NCI-H146 (cell line): ENCODE data around the gene SULT2B1.
A peak's percentile ranks its signal among the peaks of the same experiment; 100 is the strongest.
"Not testable (repeated sequence)": the region's sequence is repeated elsewhere in the genome, so short reads cannot be mapped to it uniquely, and the experiment has no call there.

Source experiments
- DNase-seq: peaks from one replicate; lab custom pipeline; 2025; lab: John Stamatoyannopoulos, UW

The SULT2B1 gene

GRCh38 chr19:48558018-48558684, 6.2 kb downstream of the SULT2B1 start:
- no peak for DNase-seq

DNA sequence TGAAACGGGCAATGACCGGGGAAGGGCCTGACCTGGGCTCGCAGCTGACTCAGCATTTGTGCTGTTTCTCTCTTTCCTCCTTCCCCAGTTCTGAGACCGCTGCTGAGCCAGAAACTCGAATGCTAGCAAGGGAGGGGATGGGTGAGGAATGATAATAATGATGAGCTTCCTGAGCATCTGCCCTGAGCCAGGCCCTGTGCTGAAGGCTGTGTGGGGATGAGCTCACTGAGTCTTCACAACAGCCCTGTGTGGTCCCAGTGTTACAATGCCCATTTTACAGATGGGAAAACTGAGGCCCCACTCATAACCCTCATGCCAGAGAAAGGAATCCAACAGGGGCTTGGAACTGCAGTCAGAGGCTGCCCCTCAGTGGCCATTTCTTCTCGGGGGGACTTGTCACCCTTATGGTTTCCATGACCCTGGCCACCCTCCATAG, 8.1 kb downstream of the SULT2B1 start:
- no peak for DNase-seq

DNA sequence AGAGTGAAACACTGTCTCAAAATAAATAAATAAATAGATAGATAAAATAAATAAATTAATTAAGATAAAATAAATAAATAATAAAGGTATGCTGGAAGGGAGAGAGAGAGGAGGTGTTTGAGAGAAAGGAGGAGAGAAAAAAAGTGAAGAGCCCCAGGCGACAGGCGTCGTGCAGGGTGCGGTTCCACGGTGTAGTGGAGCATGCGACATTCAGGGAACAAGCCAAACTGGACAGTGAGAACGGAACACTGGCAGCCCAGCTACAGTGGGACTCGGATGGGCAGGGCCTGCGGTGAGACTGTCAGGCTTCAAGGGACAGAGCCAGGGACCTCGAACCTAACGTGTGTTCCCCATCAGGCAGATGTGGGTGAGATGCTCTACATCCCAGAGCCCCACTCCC, 9.4 kb downstream of the SULT2B1 start:
- DNase-seq, result no peak

DNA sequence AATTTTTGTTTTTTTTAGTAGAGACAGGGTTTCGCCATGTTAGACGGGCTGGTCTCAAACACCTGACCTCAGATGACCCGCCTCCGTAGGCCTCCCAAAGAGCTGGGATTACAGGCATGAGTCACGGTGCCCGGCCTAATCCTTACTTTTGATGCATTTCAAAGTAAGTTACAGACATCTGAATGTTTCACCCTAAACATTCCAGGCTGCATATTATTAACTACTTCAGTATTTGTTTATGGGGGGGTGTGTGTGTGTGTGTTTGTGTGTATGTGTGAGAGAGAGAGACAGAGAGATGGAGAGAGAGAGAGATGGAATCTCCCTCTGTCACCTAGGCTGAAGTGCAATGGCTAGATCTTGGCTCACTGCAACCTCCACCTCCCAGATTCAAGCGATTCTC, 13.1 kb downstream of the SULT2B1 start:
- no peak for DNase-seq

DNA sequence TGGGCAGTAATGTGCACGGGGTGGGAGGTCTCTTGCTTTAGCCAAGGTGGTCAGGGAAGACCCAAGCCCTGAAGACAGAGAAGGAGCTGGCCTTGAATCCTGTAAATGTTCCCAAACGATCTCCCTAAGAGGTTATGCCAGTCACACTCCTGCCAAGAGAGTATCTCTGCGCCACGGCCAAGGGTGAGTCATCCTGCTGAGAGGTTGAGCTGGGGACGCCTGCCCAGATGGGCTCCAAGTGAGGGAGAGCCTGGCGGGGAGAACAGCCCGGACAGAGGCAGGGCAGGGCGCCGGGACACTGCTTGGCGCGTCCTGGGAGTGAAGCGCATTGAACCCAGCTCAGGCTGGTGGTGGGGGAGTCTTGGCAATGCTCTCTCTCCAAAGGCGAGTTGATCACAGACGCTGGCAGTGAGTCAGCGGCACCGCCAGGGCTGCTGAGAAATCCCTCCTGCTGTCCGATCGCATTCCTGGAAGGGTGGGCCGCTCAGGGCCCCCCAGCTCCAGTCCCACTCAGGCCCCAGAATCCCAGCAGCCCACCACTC, 16.4 kb downstream of the SULT2B1 start:
- no peak for DNase-seq

DNA sequence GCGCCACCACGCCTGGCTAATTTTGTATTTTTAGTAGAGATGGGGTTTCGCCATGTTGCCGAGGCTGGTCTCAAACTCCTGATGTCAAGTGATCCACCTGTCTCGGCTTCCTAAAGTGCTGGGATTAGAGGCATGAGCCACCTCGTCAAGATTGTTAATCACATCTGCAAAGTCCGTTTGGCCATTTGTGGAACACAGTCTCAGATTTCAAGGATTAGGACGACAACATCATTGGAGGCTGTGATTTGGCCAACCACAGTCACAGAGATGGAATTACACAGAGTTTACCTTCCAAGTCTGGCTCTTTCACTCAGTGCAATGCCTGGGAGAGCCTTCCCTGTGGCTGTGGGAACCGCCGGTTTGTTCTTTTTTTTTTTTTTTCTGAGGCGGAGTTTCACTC, 17.8 kb downstream of the SULT2B1 start:
- no peak for DNase-seq

DNA sequence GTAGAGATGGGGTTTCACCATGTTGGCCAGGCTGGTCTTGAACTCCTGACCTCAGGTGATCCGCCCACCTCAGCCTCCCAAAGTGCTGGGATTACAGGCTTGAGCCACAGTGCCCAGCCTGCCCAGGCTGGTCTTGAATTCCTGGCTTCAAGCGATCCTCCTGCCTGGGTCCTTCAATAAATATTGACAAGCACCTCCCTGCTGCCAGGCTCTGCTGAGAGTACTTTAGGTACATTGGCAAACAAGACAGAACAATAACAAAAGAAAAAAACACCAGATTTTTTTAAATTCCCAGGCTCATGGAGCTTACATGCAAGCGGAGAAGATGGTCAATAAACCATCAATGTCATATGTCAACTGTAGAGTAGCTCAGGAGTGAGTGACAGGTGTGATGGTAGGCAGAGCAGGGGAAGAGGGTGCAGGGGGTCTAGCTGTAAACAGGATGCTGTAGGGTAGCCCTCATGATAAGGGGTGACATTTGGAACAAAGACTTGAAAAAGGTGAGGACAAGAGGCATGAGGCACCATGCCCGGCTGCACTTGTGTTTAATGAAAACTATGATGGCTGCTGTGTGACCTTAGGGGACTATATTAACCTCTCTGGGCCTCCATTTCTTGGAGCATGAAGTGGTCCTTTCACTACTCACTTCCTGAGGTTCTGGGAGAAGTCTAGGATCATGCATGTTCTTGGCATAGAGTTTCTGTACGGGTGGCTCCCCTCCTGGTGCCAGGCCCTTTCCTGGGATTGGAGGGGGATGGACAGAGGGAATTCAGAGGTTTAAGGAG, 19.6 kb downstream of the SULT2B1 start:
- peak; percentile 39 for DNase-seq

DNA sequence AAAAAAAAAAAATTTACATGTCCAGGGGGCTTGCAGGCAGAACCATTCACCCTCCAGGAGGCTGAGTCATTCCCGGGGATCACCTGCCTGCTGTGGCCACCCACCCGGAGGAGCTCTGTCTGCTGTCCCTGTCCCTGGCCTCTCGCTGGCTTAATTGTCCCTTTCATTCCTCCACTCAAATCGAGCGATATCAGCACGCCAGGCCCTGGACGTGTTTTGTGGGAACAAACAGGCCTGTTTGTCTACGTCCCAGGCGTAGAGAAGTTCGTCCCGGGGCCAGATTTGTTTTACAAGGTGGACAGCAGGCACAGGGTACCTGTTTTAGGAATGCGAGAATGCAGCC, 21.2 kb downstream of the SULT2B1 start:
- no peak for DNase-seq

GRCh38 chr19:48575931-48576622, 24.1 kb downstream of the SULT2B1 start:
- no peak for DNase-seq

GRCh38 chr19:48577908-48578307, 25.9 kb downstream of the SULT2B1 start:
- not testable (repeated sequence) for DNase-seq

DNA sequence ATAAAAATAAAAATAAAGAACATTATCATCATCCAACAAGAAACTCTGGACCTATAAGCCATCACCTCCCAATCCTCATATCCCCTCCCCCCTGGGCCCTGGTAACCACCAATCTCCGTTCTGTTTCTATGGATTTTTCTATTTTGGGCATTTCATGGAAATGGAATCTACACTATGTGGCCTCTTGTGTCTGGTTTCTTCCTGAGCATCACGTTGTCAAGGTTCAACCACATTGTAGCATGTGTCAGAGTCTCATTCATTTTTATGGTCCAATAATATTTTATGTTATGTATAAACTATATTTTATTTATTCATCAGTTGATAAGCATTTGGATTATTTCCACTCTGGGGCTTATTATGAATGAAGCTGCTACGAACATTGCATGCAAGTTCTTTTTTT, 26.9 kb downstream of the SULT2B1 start:
- no peak for DNase-seq

DNA sequence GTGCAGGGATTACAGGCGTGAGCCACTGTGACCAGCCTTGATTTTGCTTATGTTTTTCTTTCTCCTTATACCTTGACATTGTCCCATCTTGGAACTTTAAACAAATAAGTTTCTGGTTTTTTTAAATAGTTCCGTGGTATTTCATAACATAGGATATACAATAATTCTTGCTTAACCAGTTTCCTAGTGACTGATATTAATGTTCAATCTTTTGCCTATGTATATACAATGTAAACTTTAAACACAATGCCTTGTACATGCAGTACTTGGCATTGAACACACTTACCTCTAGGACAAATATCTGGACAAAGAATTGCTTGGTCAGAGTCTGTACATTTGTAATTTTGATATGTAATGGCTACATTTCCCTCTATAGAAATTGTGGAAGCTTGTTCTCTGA, 30.2 kb downstream of the SULT2B1 start:
- no peak for DNase-seq

GRCh38 chr19:48587387-48587786, 35.4 kb downstream of the SULT2B1 start:
- no peak for DNase-seq

GRCh38 chr19:48588670-48589401, 36.9 kb downstream of the SULT2B1 start:
- DNase-seq, result peak; percentile 87

GRCh38 chr19:48591021-48591420, 39.0 kb downstream of the SULT2B1 start:
- no peak for DNase-seq

GRCh38 chr19:48595171-48595570, 43.2 kb downstream of the SULT2B1 start:
- DNase-seq, result no peak

DNA sequence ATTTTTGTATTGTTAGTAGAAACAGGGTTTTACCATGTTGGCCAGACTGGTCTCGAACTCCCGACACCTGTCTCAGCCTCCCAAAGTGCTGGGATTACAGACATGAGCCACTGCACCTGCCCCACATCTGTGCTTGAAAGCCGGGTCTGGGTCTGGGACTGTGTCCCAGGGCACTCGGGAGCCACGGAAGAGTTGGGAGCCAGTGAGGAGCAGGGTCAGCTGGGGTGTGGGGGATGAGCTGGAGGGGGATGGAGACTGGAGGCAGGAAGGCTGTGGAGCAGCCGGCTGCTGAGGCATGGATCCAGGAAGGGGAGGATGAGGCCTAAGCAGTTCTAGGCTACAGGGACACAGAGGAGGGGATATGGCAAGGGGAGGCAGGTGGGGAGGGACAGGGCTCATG, 43.9 kb downstream of the SULT2B1 start:
- no peak for DNase-seq

DNA sequence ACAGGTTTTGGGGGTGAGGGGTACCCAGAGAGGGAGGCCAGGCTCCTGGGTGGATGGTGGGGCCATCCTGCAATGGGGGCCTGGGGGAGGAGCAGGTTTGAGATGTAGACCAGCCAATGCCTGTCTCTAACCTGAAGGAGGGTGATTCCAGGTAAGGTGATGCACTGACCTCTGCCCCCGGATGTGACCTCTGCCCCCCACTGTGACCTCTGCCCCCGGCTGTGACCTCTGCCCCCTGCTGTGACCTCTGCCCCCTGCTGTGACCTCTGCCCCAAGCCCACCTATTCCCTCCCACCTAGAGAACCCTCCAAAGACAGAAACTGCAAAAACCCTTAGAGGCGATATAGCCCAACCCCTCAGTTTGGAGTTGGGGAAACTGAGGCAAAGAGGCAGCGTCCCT, 44.3 kb downstream of the SULT2B1 start:
- DNase-seq, result no peak

GRCh38 chr19:48596679-48597465, 44.9 kb downstream of the SULT2B1 start:
- DNase-seq, result no peak

- DNase-seq, result no peak
These were observed 47.2 kb downstream of the SULT2B1 start for GRCh38 chr19:48598996-48599700.
